ENCODE data around the gene WDR13.

GRCh38 chrX:48611703-48612102 is 14.4 kb downstream of the WDR13 start:
- no peak for TF ChIP-seq CTCF (IDR thresholded peaks at IDR 0.05)
- no peak for TF ChIP-seq POLR2AphosphoS5 (IDR thresholded peaks at IDR 0.05; ENCODE audit: insufficient read depth in 1 of 2, low read depth in 1 of 2)
- TF ChIP-seq POLR2A (IDR thresholded peaks at IDR 0.05), result no peak

Measured in vagina (tissue), 2 donors.